DMS153 (cell line): Measurements from ENCODE around the gene NDUFB3.
A peak's percentile ranks its signal among the peaks of the same experiment; 100 is the strongest.
"Not testable (repeated sequence)": the region's sequence is repeated elsewhere in the genome, so short reads cannot be mapped to it uniquely, and the experiment has no call there.

Experiments used
- DNase-seq: peaks from one replicate; lab custom pipeline; 2025; lab: John Stamatoyannopoulos, UW

The NDUFB3 gene

DNA sequence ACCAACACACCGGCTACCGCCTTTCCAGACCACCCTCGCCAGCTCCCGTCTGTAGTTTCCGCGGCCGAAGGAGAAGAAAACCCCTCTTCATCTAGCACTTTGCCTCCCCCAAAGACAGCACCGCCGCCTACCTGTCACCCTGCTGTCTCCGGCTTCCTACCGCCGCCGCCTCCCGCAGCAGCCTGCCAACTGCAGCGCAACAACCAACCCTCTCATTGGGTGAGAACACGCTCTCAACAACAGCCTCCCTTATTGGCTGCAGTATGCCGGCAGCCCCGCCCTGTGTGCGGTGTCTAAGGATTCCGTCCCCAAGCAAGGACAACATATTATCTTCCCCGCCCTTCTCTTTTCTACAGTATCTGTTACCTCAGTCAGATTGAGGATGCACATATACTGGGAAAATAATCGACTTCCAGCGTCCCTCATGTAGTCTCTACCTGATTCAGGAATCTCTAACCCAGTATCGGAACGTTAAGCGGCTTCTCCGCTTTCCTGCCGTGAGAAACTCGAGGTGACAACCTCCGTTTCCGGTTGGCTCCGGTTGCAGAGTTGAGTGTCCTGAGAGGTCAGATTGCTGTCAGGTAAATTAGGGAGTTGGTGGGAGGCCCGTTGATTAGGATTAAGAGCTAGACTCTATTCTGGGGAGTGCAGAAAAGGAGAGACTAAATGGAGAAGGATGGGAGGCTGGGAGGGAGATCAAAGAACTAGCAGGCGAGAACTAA is at the start of gene NDUFB3, which contains the start of gene HYCC2:
Gene NDUFB3 (plus strand): TSS at position 523 of the 722 bp plus-strand sequence. CDS start 6,882 bp downstream, outside the sequence.
Gene HYCC2 (minus strand): TSS at position 193 of the 722 bp plus-strand sequence. CDS start 47,662 bp downstream, outside the sequence.
- DNase-seq = peak; percentile 79

DNA sequence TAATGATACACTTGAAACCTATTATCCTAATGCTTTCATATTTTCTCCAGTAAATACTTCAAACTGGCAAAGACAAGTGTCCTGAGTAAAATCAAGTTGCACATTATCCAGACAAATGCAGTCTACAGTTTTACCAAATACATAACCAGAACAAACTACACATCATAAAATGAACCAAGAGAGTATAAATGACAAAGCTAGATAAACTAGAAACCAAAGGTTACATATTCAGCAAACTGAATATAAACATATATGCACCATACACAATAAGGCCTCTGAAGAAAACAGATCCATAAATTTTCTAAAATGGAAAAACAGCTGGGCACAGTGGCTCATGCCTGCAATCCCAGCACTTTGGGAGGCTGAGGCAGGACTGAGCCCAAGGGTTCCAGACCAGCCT is 47.3 kb upstream of the NDUFB3 start:
- no peak for DNase-seq

DNA sequence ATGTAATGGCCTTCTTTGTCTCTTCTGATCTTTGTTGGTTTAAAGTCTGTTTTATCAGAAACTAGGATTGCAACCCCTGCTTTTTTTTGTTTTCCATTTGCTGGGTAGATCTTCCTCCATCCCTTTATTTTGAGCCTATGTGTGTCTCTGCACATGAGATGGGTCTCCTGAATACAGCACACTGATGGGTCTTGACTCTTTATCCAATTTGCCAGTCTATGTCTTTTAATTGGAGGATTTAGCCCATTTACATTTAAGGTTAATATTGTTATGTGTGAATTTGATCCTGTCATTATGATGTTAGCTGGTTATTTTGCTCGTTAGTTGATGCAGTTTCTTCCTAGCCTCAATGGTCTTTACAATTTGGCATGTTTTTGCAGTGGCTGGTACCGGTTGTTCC is 37.4 kb upstream of the NDUFB3 start:
- not testable (repeated sequence) for DNase-seq

DNA sequence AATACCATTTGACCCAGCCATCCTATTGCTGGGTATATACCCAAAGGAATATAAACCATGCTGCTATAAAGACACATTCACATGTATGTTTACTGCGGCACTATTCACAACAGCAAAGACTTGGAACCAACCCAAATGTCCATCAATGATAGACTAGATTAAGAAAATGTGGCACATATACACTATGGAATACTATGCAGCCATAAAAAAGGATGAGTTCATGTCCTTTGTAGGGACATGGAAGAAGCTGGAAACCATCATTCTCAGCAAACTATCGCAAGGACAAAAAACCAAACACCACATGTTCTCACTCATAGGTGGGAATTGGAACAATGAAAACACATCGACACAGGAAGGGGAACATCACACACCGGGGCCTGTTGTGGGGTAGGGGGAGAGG is 33.4 kb upstream of the NDUFB3 start:
- not testable (repeated sequence) for DNase-seq

DNA sequence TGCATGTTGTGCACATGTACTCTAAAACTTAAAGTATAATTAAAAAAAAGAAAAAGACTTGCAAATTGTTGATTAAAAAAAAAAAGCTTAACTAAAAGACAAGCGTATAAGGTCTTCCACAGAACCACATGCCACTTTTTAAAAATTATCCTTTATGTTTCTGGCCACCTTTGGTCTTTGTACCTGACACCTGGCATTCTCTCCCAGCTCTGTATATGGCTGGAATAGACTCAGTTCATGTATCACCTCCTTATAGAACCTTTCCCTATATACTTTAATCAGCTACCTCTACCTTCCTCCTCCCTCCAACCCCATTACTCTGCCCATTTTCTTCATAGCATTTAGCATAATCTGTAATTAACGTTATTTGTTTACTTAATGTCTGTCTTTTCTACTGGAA is 32.9 kb upstream of the NDUFB3 start:
- DNase-seq = no peak

- DNase-seq = no peak
Observed at GRCh38 chr2:201040867-201041628, 30.8 kb upstream of the NDUFB3 start.

DNA sequence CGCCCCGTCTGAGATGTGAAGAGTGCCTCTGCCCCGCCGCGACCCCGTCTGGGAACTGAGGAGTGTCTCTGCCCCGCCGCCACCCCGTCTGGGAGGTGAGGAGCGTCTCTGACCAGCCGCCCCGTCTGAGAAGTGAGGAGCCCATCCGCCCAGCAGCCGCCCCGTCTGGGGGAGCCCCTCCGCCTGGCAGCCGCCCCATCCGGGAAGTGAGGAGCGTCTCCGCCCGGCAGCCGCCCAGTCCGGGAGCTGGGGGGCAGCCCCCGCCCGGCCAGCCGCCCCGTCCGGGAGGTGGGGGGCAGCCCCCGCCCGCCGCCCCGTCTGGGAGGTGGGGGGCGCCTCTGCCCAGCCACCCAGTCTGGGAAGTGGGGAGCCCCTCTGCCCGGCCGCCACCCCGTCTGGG is 29.4 kb upstream of the NDUFB3 start:
- not testable (repeated sequence) for DNase-seq

DNA sequence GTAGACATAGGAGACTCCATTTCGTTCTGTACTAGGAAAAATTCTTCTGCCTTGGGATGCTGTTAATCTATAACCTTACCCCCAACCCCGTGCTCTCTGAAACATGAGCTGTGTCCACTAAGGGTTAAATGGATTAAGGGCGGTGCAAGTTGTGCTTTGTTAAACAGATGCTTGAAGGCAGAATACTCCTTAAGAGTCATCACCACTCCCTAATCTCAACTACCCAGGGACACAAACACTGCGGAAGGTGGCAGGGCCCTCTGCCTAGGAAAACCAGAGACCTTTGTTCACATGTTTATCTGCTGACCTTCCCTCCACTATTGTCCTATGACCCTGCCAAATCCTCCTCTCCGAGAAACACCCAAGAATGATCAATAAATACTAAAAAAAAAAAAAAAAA is 28.8 kb upstream of the NDUFB3 start:
- not testable (repeated sequence) for DNase-seq

- DNase-seq = no peak
Observed at GRCh38 chr2:201046881-201047280, 24.9 kb upstream of the NDUFB3 start.

GRCh38 chr2:201049455-201049854 is 22.3 kb upstream of the NDUFB3 start:
- no peak for DNase-seq

DNA sequence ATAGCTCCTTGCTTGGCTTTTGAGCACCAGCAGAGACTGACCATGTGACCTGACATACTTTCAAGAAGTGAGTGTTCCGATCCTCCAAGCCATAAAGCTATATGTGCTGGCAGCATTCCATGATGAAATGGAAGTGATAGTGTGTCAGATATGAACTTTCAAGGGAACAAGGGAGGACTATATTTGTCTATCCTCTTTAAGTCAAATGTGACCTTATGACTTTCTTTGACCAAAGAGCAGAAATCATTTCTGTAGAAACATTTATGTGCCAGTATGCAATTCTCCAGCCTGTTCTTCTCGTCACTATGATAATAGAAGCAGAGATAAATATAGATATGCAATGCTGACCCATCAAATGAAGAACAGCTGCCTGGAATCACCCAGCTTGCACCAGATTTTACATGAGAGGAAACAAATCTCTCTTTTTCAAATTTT is 14.7 kb upstream of the NDUFB3 start:
- DNase-seq = no peak

DNA sequence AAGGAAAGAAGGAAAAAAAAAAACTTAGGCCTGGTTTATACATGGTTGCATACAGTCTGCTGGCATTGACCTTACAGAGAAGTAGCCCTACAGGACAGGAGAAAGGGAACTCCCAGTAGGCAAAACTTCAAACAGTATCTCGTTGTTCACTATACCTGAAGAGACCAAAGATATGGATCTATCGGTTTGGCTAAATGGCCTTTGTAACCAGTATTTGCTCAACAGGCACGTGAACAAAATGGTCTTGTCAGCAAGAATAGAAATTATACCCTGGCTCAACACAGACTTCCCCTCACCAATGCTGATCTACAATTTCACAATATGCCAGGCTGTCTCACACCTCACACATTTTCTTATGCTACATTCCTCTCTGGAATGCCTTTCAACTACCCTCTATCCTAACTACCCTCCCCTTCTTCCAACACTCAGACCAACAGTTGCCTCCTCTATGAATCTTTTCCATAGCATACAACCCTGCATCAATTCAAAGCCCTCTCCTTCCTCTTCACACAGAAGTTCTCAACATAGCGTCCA is 14.0 kb upstream of the NDUFB3 start:
- DNase-seq = no peak

GRCh38 chr2:201058914-201059313 is 12.9 kb upstream of the NDUFB3 start:
- no peak for DNase-seq

DNA sequence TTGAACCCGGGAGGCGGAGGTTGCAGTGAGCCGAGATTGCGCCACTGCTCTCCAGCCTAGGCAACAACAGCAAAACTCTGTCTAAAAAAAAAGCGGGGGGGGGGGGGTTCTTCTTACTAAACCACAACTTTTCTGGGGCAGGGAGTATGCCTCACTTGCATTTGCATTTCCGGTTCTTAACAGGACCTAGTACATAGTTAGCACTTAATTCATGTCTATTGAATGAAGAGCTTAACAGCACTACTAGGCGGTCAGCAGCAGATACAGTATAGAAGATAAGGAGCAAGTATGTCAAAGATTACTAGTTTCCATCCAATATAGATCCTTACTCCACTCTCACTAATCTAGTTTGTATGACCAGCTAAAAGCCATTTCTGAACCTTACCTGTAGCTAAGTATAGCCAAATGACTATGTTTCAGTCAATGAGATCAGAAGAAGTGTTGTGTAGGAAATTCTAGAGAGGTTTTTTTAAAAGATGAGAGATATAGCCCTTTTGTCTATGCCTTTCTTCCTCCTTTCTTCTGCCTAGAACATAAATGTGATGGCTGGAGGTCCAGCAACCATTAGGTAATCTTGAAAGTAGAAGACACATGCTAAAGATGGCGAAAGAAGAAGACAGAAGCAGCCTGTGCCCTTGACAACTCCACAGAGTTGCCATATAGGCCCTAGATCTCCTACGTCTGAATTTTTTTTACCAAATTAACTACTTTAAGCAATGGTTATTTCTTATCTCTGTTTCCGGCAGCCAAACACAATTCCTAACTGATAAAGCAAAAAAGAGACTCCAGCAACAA is 11.6 kb upstream of the NDUFB3 start:
- no peak for DNase-seq

- not testable (repeated sequence) for DNase-seq
Observed at GRCh38 chr2:201063516-201063915, 8.3 kb upstream of the NDUFB3 start.

DNA sequence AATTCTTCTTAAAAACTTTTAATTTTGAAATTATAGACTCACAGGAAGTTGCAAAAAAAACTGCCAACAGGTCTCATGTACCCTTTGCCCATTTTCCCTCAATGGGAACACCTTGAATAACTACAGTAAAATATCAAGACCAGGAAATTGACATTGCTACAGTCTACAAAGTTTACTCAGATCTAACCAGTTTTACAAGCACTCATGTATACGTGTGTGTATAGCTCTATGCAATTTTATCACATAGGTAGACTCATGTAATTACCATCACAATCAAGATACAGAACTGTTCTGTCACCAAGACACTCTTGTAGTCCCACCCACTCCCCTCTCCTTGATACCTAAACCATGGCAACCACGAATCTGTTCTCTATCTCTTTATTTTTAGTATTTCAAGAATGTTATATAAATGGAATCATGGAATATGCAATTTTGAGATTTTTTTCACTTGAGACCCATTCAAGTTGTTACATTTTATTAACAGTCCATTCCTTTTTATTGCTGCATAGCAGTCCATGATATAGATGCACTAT is 6.9 kb upstream of the NDUFB3 start:
- no peak for DNase-seq

DNA sequence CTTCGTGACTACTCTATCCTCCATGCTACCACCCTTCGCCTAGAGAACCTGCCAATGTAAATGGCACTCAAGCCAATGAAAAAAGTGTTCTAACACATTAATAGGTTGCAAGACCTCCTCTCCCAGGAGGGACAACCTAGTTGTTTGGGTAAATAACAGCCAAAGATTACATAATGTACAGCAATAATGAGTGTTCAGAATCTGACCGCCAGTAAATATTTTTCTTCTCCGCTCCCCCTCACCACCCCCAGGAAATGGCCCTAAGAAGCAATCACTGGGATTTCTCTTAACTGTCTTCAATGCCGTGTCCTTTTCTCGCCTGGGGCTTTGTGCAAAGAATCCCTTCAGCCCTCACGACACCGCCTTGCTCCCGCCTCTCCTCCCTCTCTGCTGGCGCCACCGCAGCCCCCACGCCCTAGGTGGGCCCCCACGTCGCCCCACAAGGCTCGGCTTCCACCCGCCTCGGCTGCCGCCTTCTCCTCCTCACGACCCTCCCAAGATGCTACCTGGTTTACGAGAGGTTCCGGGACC is 788 bp upstream of the NDUFB3 start:
- no peak for DNase-seq

DNA sequence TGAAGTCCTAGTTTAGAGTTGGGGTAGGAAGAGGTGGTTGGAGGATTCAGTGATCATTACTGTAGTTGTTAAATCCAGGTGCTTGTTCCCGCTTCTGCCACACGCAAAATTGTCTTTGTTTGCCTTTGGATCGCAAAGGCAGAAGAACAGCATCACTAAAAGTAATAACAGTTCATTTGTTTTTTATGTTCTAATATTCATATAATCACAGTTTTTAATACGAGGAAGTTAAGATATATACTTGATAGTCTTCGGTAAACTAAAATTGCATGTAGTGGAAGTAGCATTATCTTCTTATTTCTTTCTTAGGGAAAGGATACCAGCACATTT is 365 bp downstream of the NDUFB3 start:
- DNase-seq = no peak

DNA sequence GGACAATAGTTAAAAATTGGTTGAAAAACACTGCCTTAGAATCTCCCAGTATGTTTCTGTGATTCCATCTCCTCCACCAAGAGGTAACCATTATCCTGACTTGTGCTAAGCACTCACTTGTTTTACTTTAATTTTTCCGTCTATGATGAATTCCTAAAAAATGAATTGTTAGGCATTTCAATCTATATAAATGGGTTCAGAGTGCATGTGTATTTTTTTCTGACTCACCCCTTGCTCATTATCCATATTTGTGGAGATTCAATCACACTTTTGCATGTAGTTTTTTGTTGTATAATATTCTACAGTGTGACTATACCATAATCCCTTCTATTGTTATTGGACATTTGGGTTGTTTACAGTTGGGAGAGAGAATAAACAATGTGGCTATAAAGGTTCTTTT is 1.3 kb downstream of the NDUFB3 start:
- DNase-seq = no peak

DNA sequence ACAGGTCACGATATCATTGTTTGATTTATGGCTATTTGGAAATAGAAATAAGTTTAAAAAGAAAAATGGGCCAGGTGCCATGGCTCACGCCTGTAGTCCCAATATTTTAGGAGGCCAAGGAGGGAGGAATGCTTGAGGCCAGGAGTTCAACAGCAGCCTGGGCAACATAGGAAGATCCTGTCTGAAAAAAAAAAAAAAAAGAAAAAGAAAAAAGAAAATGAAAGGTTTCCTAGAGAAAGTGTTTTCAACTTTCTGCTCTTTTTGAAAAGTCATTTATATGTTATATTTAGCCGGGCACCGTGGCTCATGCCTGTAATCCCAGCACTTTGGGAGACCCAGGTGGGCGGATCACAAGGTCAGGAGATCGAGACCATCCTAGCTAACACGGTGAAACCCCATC is 3.2 kb downstream of the NDUFB3 start:
- no peak for DNase-seq

- no peak for DNase-seq
Observed at GRCh38 chr2:201084863-201085262, 13.1 kb downstream of the NDUFB3 start.

DNA sequence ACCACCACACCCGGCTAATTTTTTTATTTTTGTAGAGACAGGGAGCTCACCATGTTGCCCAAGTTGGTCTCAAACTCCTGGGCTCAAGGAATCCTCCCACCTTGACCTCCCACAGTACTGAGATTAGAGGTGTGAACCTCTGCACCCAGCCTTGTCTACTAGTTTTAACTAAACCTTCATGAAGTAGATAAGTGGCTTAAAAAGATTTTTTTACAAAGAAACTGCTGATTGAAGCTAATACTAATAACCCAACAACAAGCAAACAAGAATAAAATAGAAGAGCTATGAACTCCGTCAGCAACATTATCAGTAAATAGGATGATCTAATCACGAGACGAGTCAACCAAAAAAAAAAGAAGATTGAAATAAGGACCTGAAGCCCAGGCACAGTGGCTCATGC is 18.8 kb downstream of the NDUFB3 start:
- no peak for DNase-seq
